IMR-90 (cell line): ENCODE measurements around the gene MAN1C1. TPM values are rescaled to one million over a fixed set of nuclear protein-coding genes. Genes with fewer than 3 reads are reported as not detected.

ENCODE experiments used
- ATAC-seq: fragments of 200-7000 bp; cut with Tn5 transposase; 2 replicates; pipeline ENCODE4 v1.9.1; 2020; ENCODE audit warnings: low read depth, mild to moderate bottlenecking, moderate library complexity
- BruUV-seq: library from RNA; stranded (reverse); fragments of 400-500 nt; replicated peaks from 2 replicates; lab custom pipeline; 2021; lab: Mats Ljungman, UMichigan
- CTCF ChIA-PET: fragments of 300-600 bp; formaldehyde crosslinking; extraction: SDS; loops from one replicate; lab custom pipeline; 2021; ENCODE audit warnings: antibody characterized with exemption; lab: Yijun Ruan, JAX
- POLR2A ChIA-PET: fragments of 300-600 bp; sonication (Branson Sonifier 250); formaldehyde crosslinking; loops from one replicate; lab custom pipeline; 2022; ENCODE audit warnings: antibody characterized with exemption; ENCODE audit not compliant: unreplicated experiment; lab: Charles Lee
- DNase-seq: peaks from one replicate; pipeline ENCODE4 v3.0.0; 2013
- H2AFZ ChIP-seq: replicated peaks from 2 replicates; pipeline ENCODE3; 2013; ENCODE audit warnings: low read length, mild to moderate bottlenecking; ENCODE audit not compliant: poor library complexity
- H2AK5ac ChIP-seq: 2 replicates; pipeline ENCODE4 v1.6.1; 2013; ENCODE audit warnings: low read depth, low read length, inconsistent platforms
- H2AK9ac ChIP-seq: replicated peaks from 2 replicates; pipeline ENCODE3; 2013; ENCODE audit warnings: mild to moderate bottlenecking, low read depth, low read length, moderate library complexity; ENCODE audit not compliant: poor library complexity
- H2BK120ac ChIP-seq: 2 replicates; pipeline ENCODE4 v1.6.1; 2013; ENCODE audit warnings: low read depth, low read length, inconsistent platforms
- H2BK15ac ChIP-seq: 3 replicates; pipeline ENCODE4 v1.6.1; 2013; ENCODE audit warnings: low read depth, low read length, inconsistent platforms
- H2BK20ac ChIP-seq: 2 replicates; pipeline ENCODE4 v1.6.1; 2013; ENCODE audit warnings: low read depth, mild to moderate bottlenecking, inconsistent platforms, low read length, moderate library complexity
- H2BK5ac ChIP-seq: 2 replicates; pipeline ENCODE4 v1.6.1; 2013; ENCODE audit warnings: mild to moderate bottlenecking, low read depth, low read length, inconsistent platforms; ENCODE audit not compliant: poor library complexity, severe bottlenecking
- H3K14ac ChIP-seq: replicated peaks from 2 replicates; pipeline ENCODE4 v1.6.1; 2013; ENCODE audit warnings: low read depth, low read length, inconsistent platforms
- H3K18ac ChIP-seq: 2 replicates; pipeline ENCODE4 v1.6.1; 2013; ENCODE audit warnings: low read depth, low read length, control low read depth
- H3K23ac ChIP-seq: 2 replicates; pipeline ENCODE4 v1.6.1; 2013; ENCODE audit warnings: low read depth, low read length, inconsistent platforms
- H3K27ac ChIP-seq: 2 replicates; pipeline ENCODE4 v1.5.1; 2013; ENCODE audit warnings: mild to moderate bottlenecking, control low read depth, low read length; ENCODE audit not compliant: insufficient read depth
- H3K27me3 ChIP-seq: 2 replicates; pipeline ENCODE4 v1.6.1; 2013; ENCODE audit warnings: low read length; ENCODE audit not compliant: control insufficient read depth, insufficient read depth
- H3K36me3 ChIP-seq: 2 replicates; pipeline ENCODE4 v1.6.1; 2013; ENCODE audit warnings: low read length, mixed read lengths; ENCODE audit not compliant: control insufficient read depth, insufficient read depth
- H3K4ac ChIP-seq: 2 replicates; pipeline ENCODE4 v1.6.1; 2013; ENCODE audit warnings: low read depth, low read length, inconsistent platforms
- H3K4me1 ChIP-seq: 2 replicates; pipeline ENCODE4 v1.6.1; 2013; ENCODE audit warnings: low read length, mixed read lengths; ENCODE audit not compliant: control insufficient read depth, insufficient read depth
- H3K4me2 ChIP-seq: 2 replicates; pipeline ENCODE4 v1.6.1; 2013; ENCODE audit warnings: low read depth, mild to moderate bottlenecking, control low read depth, low read length, moderate library complexity
- H3K4me3 ChIP-seq: 2 replicates; pipeline ENCODE4 v1.5.1; 2013; ENCODE audit warnings: low read depth, mild to moderate bottlenecking, control low read depth, low read length, moderate library complexity; ENCODE audit not compliant: insufficient read depth
- H3K56ac ChIP-seq: 2 replicates; pipeline ENCODE4 v1.6.1; 2013; ENCODE audit warnings: low read length, inconsistent platforms; ENCODE audit not compliant: insufficient read depth; ENCODE audit errors: extremely low read depth
- H3K79me1 ChIP-seq, 2 experiments: 2 replicates each; pipeline ENCODE4 v1.6.1; 2013; ENCODE audit warnings: low read length in 2 of 2, inconsistent platforms in 1 of 2, low read depth in 1 of 2
- H3K9ac ChIP-seq: 2 replicates; pipeline ENCODE4 v1.6.1; 2013; ENCODE audit warnings: low read depth, low read length, control low read depth
- H3K9me1 ChIP-seq: 2 replicates; pipeline ENCODE4 v1.6.1; 2013; ENCODE audit warnings: low read length, inconsistent platforms; ENCODE audit not compliant: insufficient read depth
- H3K9me3 ChIP-seq: 2 replicates; pipeline ENCODE4 v1.6.1; 2013; ENCODE audit warnings: low read length; ENCODE audit not compliant: control insufficient read depth, insufficient read depth
- H4K20me1 ChIP-seq: 2 replicates; pipeline ENCODE4 v1.6.1; 2013; ENCODE audit warnings: low read length, inconsistent platforms; ENCODE audit not compliant: insufficient read depth
- H4K5ac ChIP-seq: 2 replicates; pipeline ENCODE4 v1.6.1; 2013; ENCODE audit warnings: mild to moderate bottlenecking, low read depth, low read length, control low read depth
- H4K8ac ChIP-seq, 2 experiments: 2 replicates each; pipeline ENCODE4 v1.6.1; 2013; ENCODE audit warnings: low read depth in 2 of 2, low read length in 2 of 2, control low read depth in 1 of 2, inconsistent platforms in 1 of 2
- H4K91ac ChIP-seq: 2 replicates; pipeline ENCODE4 v1.6.1; 2013; ENCODE audit warnings: low read depth, low read length, inconsistent platforms; ENCODE audit not compliant: insufficient read depth
- BHLHE40 ChIP-seq: fragments of 150-350 bp; IDR thresholded peaks from 2 replicates; pipeline ENCODE4 v1.6.1; 2016; ENCODE audit warnings: mild to moderate bottlenecking, low read depth, low read length
- CEBPB ChIP-seq: IDR thresholded peaks from 2 replicates; pipeline ENCODE4 v1.6.1; 2012; ENCODE audit warnings: low read depth, low read length, improper control_type of control experiment
- ELK1 ChIP-seq: fragments of 150-350 bp; IDR thresholded peaks from 2 replicates; pipeline ENCODE4 v1.6.1; 2016; ENCODE audit warnings: low read depth, mild to moderate bottlenecking, low read length, moderate library complexity, borderline replicate concordance
- FOS ChIP-seq: fragments of 150-350 bp; IDR thresholded peaks from 2 replicates; pipeline ENCODE4 v1.6.1; 2016; ENCODE audit warnings: low read depth, low read length
- MAFK ChIP-seq: IDR thresholded peaks from 2 replicates; pipeline ENCODE4 v1.6.1; 2012; ENCODE audit warnings: low read depth, low read length, improper control_type of control experiment
- MAZ ChIP-seq: IDR thresholded peaks from 2 replicates; pipeline ENCODE4 v1.6.1; 2012; ENCODE audit warnings: low read depth, mild to moderate bottlenecking, low read length, improper control_type of control experiment, moderate library complexity, borderline replicate concordance
- MXI1 ChIP-seq: IDR thresholded peaks from 2 replicates; pipeline ENCODE4 v1.6.1; 2012; ENCODE audit warnings: low read depth, mild to moderate bottlenecking, low read length, moderate library complexity, borderline replicate concordance
- NFE2L2 ChIP-seq: fragments of 150-350 bp; IDR thresholded peaks from 2 replicates; pipeline ENCODE4 v1.6.1; 2016; ENCODE audit warnings: low read depth, mild to moderate bottlenecking, low read length
- POLR2A ChIP-seq: IDR thresholded peaks from 2 replicates; pipeline ENCODE4 v1.6.1; 2012; ENCODE audit warnings: mild to moderate bottlenecking, low read depth, low read length
- RAD21 ChIP-seq: IDR thresholded peaks from 2 replicates; pipeline ENCODE4 v1.6.1; 2012; ENCODE audit warnings: low read length, improper control_type of control experiment
- RCOR1 ChIP-seq: IDR thresholded peaks from 2 replicates; pipeline ENCODE4 v1.6.1; 2012; ENCODE audit warnings: mild to moderate bottlenecking, low read length, improper control_type of control experiment; ENCODE audit not compliant: insufficient replicate concordance
- RFX5 ChIP-seq: IDR thresholded peaks from 2 replicates; pipeline ENCODE4 v1.8.0; 2012; ENCODE audit warnings: low read depth, mild to moderate bottlenecking, low read length, moderate library complexity
- SMC3 ChIP-seq: fragments of 150-350 bp; IDR thresholded peaks from 2 replicates; pipeline ENCODE4 v1.6.1; 2016; ENCODE audit warnings: low read depth, mild to moderate bottlenecking, antibody characterized with exemption, low read length, moderate library complexity
- USF2 ChIP-seq: fragments of 150-350 bp; IDR thresholded peaks from 2 replicates; pipeline ENCODE4 v1.6.1; 2017; ENCODE audit warnings: mild to moderate bottlenecking, antibody characterized with exemption, low read length, low read depth
- WGBS, 2 experiments: methylation state at CpG; one replicate each; pipeline versions ENCODE4 v1.1.5 to v1.1.7; 2013; ENCODE audit warnings: missing lambda C conversion rate in 2 of 2; ENCODE audit not compliant: insufficient read length in 1 of 2; ENCODE audit errors: extremely low coverage in 2 of 2; 5-methylcytosine and 5-hydroxymethylcytosine counted together
- dilution Hi-C: fragments of 300-500 bp; cut with HindIII; formaldehyde crosslinking; loops from one replicate; pipeline ENCODE4 v1.14.3; 2018; ENCODE audit warnings: low sequenced_read_pairs; ENCODE audit not compliant: unreplicated experiment
- in situ Hi-C: fragments of 300-500 bp; cut with MboI; formaldehyde crosslinking; loops from 3 replicates; pipeline ENCODE4 v1.14.3; 2019; ENCODE audit warnings: low sequenced_read_pairs, inconsistent platforms, mixed read lengths
- intact Hi-C: fragments of 100-400 bp; cut with micrococcal nuclease; formaldehyde crosslinking; loops from 2 replicates; pipeline ENCODE4 v1.10.0; 2022
- polyA plus RNA-seq, 3 experiments: library from polyadenylated mRNA; depleted of rRNA; stranded (reverse); fragments of >200 nt; gene quantifications; 2 replicates each; pipeline ENCODE4 v1.2.3, GENCODE V29; 2012; ENCODE audit warnings: low replicate concordance in 1 of 3
- total RNA-seq: library from RNA; depleted of rRNA; stranded (reverse); fragments of >200 nt; gene quantifications from 2 replicates; pipeline ENCODE4 v1.2.3, GENCODE V29; 2012
- TF ChIP-seq, protein P1 (sequence below): conservative IDR thresholded peaks from 2 replicates; pipeline ENCODE4 v1.5.1; 2012; ENCODE audit warnings: mild to moderate bottlenecking, low read depth, low read length, improper control_type of control experiment

MAN1C1 gene
- total and polyA plus RNA-seq, 2 of the 4 experiments (the other 2 are of a cell fraction), result 3.2 to 11.3 TPM

DNA sequence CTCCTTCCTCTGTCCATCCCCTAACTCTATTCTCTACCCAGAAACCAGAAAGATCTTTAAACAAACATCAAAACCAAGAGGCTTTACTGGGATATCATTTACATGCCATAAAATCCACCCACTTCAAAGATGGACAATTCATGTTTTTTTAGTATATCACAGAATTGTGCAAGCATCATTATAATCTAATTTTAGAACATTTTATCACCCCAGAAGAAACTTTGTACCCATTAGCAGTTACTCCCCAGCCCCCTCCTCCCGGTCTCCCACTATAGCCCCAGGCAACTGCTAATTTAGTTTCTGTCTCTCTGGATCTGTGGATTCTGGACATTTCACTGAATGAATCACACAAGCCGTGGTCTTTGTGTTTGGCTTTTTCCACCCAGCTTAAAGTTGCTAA, 178.6 kb downstream of the MAN1C1 start:
- H4K8ac ChIP-seq, result no peak overlapping the region
- H3K4me1 ChIP-seq, result peaks cover 6% of the 10 kb centered on the region
- BruUV-seq, result no TSS peak
- no peak overlapping the region for H2AFZ ChIP-seq
- intact Hi-C loops, result loop anchor here (5.0 kb wide), 1 partner anchor 83 kb away; no protein-coding TSS in a partner anchor
- peak overlapping the region; percentile 33 for H2AK5ac ChIP-seq
- H3K9me1 ChIP-seq, result no peaks in the 10 kb centered on the region
- no peak overlapping the region for H3K27ac ChIP-seq
- TF ChIP-seq MAZ (no peak), CEBPB (no peak), FOS (no peak), MXI1 (no peak), POLR2A (no peak), RAD21 (no peak), BHLHE40 (no peak), RFX5 (no peak), ELK1 (no peak), SMC3 (no peak), MAFK (no peak), NFE2L2 (no peak), USF2 (no peak), RCOR1 (no peak)
- TF ChIP-seq, protein P1, sequence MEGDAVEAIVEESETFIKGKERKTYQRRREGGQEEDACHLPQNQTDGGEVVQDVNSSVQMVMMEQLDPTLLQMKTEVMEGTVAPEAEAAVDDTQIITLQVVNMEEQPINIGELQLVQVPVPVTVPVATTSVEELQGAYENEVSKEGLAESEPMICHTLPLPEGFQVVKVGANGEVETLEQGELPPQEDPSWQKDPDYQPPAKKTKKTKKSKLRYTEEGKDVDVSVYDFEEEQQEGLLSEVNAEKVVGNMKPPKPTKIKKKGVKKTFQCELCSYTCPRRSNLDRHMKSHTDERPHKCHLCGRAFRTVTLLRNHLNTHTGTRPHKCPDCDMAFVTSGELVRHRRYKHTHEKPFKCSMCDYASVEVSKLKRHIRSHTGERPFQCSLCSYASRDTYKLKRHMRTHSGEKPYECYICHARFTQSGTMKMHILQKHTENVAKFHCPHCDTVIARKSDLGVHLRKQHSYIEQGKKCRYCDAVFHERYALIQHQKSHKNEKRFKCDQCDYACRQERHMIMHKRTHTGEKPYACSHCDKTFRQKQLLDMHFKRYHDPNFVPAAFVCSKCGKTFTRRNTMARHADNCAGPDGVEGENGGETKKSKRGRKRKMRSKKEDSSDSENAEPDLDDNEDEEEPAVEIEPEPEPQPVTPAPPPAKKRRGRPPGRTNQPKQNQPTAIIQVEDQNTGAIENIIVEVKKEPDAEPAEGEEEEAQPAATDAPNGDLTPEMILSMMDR, result no peak
- ATAC-seq (no peak), DNase-seq (peak; percentile 30)
- H2BK20ac ChIP-seq, result no peak overlapping the region
- peak overlapping the region; percentile 52; the same call in 1 of the 2 replicates for H3K14ac ChIP-seq
- no peak overlapping the region for H3K4ac ChIP-seq
- in situ Hi-C loops, result no loop called here
- H3K18ac ChIP-seq, result no peak overlapping the region
- H2BK5ac ChIP-seq, result no peak overlapping the region
- H4K5ac ChIP-seq, result no peak overlapping the region
- no peak overlapping the region for H3K4me3 ChIP-seq
- H3K9me3 ChIP-seq, result no peaks in the 10 kb centered on the region
- H2BK120ac ChIP-seq, result no peak overlapping the region
- H3K27me3 ChIP-seq, result no peaks in the 10 kb centered on the region
- WGBS, 2 experiments, result no CpG with 5 or more reads among the region's 2 CpGs
- no peak overlapping the region for H3K56ac ChIP-seq
- no peaks in the 10 kb centered on the region for H4K20me1 ChIP-seq
- no peak overlapping the region for H3K23ac ChIP-seq
- no peaks in the 10 kb centered on the region for H3K79me1 ChIP-seq
- no peak overlapping the region for H3K4me2 ChIP-seq
- no peaks in the 10 kb centered on the region; the same call in 1 of the 2 replicates for H3K36me3 ChIP-seq
- dilution Hi-C loops, result no loop called here
- H4K91ac ChIP-seq, result no peak overlapping the region
- no peak overlapping the region; the same call in 1 of the 2 replicates for H3K9ac ChIP-seq
- H2AK9ac ChIP-seq, result peak overlapping the region; percentile 31
- POLR2A ChIA-PET, result no interaction called here
- CTCF ChIA-PET, result interaction anchor here (1.0 to 1.4 kb wide), 2 partner anchors 100 to 186 kb away, joined by 3 to 7 read pairs; no protein-coding TSS in a partner anchor
- H2BK15ac ChIP-seq, result no peak overlapping the region; the same call in 2 of the 3 replicates
